Endothelial cell of umbilical vein (primary cell): ENCODE data around the gene UBASH3B.

Experiments
- EZH2 ChIP-seq: IDR thresholded peaks from 2 replicates; pipeline ENCODE4 v1.6.1; 2012; ENCODE audit warnings: borderline replicate concordance, low read depth, mild to moderate bottlenecking, moderate library complexity, low read length, inconsistent platforms; ENCODE audit not compliant: severe bottlenecking
- JUN ChIP-seq: IDR thresholded peaks from 2 replicates; pipeline ENCODE4 v1.6.1; 2011; ENCODE audit warnings: borderline replicate concordance, low read depth; ENCODE audit not compliant: insufficient read length, insufficient read depth
- POLR2A ChIP-seq: IDR thresholded peaks from 2 replicates; pipeline ENCODE4 v1.6.1; 2012; ENCODE audit warnings: low read depth, mild to moderate bottlenecking, control low read depth, low read length
- TF ChIP-seq, protein P1 (sequence below): IDR thresholded peaks from 2 replicates; pipeline ENCODE4 v1.6.1; 2011; ENCODE audit not compliant: insufficient read depth, insufficient read length
- TF ChIP-seq, protein P2 (sequence below), 2 donors: IDR thresholded peaks; 1 replicate in 1 of 2; 2 replicates in 1 of 2; pipeline ENCODE4 v1.5.1; 2011; ENCODE audit warnings: low read length in 2 of 2, mild to moderate bottlenecking in 2 of 2, moderate library complexity in 2 of 2, control low read depth in 1 of 2, inconsistent platforms in 1 of 2, low read depth in 1 of 2; ENCODE audit not compliant: insufficient read depth in 1 of 2; ENCODE audit errors: extremely low read depth in 1 of 2

DNA sequence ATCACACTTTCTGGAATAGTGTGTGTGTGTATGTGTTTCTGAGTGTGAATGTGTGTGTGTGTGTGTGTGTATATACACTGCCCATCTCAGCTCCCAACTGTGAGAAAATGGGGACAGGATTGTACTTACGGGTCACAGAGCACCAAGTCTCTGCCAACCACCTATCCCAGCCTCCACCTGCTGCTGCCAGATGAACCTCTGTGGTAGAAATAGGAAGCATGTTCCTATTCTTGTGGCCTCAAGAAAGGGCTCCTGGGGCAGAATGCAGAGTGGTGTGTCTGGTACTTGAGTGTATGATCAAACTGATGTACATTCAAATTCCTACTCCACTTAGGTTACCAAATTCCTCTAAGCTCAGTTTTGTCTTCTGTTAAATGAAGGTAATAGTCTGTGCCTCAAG lies 14.6 kb downstream of the UBASH3B start:
- TF ChIP-seq POLR2A (no peak), EZH2 (no peak), JUN (no peak)
- TF ChIP-seq, protein P1, sequence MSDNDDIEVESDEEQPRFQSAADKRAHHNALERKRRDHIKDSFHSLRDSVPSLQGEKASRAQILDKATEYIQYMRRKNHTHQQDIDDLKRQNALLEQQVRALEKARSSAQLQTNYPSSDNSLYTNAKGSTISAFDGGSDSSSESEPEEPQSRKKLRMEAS: no peak
- TF ChIP-seq, protein P2, sequence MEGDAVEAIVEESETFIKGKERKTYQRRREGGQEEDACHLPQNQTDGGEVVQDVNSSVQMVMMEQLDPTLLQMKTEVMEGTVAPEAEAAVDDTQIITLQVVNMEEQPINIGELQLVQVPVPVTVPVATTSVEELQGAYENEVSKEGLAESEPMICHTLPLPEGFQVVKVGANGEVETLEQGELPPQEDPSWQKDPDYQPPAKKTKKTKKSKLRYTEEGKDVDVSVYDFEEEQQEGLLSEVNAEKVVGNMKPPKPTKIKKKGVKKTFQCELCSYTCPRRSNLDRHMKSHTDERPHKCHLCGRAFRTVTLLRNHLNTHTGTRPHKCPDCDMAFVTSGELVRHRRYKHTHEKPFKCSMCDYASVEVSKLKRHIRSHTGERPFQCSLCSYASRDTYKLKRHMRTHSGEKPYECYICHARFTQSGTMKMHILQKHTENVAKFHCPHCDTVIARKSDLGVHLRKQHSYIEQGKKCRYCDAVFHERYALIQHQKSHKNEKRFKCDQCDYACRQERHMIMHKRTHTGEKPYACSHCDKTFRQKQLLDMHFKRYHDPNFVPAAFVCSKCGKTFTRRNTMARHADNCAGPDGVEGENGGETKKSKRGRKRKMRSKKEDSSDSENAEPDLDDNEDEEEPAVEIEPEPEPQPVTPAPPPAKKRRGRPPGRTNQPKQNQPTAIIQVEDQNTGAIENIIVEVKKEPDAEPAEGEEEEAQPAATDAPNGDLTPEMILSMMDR (IDR thresholded peaks at IDR 0.05; ENCODE audit: extremely low read depth in 1 of 2, insufficient read depth in 1 of 2, low read depth in 1 of 2, low read length in 2 of 2): no peak
